GM21576 (cell line): Measurements from ENCODE around the gene MYRFL.

Experiments
- ATAC-seq: cut with Tn5 transposase; IDR thresholded peaks from one replicate; pipeline ENCODE4 v1.9.1; 2021; ENCODE audit warnings: mild to moderate bottlenecking, moderate library complexity; ENCODE audit not compliant: unreplicated experiment

The MYRFL gene

GRCh38 chr12:69929125-69929524 lies 104.1 kb downstream of the MYRFL start:
- no peak for ATAC-seq

DNA sequence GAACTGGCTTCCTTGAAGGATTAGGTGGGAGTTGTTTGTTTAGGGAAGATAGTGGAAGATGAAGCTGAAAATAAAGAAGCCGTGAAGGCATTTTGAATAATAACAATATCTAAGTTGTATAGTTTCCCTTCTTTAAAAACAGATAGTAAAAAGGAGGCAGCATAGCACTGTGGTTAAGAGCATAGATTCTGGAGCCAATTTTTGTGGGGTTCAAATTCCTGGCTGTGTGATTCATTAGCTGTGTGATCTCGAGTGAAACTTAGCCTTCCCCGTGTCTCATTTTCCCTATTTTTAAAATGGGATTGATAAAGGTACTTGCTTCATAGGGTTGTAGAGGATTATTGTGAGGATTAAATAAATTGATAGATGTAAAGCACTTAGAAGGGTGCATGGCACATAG lies 104.5 kb downstream of the MYRFL start:
- no peak for ATAC-seq

GRCh38 chr12:69931569-69931968 lies 106.5 kb downstream of the MYRFL start:
- ATAC-seq, result no peak

- no peak for ATAC-seq
These were observed 107.1 kb downstream of the MYRFL start for GRCh38 chr12:69932154-69932553.

GRCh38 chr12:69932676-69933552 lies 107.9 kb downstream of the MYRFL start:
- peak; percentile 51 for ATAC-seq

DNA sequence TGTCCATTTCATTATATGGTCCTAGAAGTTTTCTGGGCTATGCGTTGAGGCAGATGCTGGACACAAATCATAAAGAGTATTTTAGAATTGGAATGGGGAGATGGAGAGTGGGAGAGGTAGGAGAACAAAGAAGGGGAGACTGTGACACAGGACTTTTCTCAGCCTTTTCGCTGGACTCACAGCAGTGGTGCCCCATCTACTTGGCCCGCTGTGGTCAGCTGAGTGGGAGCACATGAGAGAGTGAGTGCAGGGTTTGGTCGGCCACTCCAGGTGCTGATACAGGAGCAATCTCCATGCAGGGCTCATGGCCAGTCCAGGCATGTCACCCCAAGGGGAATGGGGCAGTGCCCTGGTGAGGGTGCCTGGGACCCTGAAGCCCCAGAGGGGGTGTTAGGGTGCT lies 109.0 kb downstream of the MYRFL start:
- no peak for ATAC-seq

GRCh38 chr12:69935651-69936100 lies 110.6 kb downstream of the MYRFL start:
- no peak for ATAC-seq

DNA sequence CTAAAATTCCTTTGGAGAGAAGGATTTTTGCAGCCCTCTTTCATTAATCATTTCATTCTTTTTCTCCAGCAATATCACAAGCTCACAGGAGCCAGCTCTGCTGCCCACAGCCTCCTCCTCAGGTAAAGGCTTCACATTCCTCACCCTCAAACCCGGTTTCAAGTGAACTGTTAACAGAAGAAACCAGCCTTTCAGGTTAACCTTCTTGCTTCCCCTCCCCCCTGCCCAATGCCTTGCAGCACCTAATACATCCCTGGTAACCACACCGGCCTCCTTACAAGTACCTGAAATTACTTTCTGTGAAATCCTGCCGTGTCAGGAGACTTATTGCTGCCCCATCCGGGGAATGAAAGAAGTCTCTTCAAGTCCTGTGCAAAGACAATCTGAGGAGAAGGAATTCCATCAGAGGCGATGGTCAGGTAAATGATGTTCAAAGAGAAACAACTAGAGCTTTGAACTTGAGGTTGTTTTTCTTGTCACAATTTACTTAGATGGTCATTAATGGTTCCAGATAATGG lies 111.2 kb downstream of the MYRFL start:
- ATAC-seq, result no peak

- ATAC-seq, result no peak
These were observed 111.7 kb downstream of the MYRFL start for GRCh38 chr12:69936766-69937165.

DNA sequence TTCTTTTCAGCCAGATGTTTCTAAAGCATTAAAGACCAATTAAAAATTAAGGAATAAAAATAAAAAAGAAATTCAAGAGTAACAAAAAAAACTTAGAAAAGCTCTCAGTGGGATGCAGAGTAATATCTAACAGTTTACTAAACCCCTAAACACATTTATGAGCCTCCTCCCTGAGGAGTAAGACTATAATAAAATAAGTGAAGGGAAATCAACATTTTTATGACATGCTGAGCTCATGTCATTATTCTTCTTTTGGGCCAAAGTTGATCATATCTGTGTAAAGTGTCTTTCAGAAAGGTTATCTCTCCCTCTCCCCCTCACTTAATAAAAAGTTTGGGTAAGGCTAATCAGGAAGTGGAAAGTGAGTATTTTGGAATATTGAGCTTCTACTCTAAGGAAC lies 122.1 kb downstream of the MYRFL start:
- ATAC-seq, result no peak

DNA sequence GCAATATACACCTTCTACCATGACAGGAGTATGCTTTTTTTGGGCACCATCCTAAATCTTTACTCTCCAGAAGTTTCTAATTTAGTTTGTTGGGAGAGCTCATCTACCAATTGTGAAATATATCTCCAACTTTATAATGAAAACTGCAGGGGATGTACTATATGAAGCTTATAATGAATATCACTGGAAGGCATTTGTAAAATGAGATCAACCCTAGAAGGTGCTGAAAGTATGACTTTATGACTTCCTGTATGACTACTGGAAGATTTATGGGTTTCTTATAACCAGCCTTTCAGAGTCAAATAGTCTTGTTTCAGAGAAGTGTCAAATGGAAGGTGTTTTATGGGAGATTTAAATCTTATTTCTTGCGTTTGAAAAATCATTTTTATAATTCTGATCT lies 122.9 kb downstream of the MYRFL start:
- no peak for ATAC-seq

- ATAC-seq, result no peak
These were observed 123.8 kb downstream of the MYRFL start for GRCh38 chr12:69948851-69949250.

- ATAC-seq, result no peak
These were observed 124.4 kb downstream of the MYRFL start for GRCh38 chr12:69949311-69950002.

- ATAC-seq, result no peak
These were observed 126.1 kb downstream of the MYRFL start for GRCh38 chr12:69951108-69951507.

DNA sequence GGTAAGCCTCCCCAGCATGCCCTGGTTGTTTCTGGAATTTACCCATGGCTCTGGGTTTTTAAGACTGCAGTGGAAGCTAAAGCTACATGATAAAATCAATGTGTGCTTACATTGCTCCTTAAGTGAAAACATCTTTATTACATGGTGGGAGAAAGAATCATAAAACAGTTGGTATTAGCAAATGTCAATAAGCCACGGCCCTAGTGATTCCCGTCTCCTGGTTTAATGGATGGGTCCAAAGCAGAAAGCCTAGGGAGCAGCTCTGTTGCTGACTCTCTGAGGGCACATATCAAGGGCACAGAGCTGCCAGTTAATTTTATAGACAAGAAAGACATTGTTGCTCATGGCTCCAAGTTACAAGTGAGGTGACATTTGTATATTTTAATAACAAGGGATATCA lies 127.9 kb downstream of the MYRFL start:
- ATAC-seq, result no peak

DNA sequence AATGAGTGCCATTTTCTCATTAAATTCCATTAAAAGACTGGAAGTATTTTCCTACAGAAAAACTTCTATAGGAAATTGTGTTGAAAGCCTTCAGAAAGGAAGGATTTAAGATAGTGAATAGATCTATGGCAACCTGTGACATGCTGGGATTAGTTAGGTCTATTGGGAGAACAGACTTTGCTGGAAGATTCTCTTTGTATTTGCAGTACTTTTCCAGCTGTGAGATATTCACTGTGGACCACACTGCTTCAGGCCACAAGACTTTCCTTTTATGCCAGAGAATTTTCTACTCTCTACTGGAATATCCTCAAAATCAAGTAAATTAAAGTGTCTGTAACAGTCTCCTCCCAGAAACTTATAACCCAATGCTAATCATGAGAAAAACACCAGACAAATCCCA lies 136.2 kb downstream of the MYRFL start:
- no peak for ATAC-seq

DNA sequence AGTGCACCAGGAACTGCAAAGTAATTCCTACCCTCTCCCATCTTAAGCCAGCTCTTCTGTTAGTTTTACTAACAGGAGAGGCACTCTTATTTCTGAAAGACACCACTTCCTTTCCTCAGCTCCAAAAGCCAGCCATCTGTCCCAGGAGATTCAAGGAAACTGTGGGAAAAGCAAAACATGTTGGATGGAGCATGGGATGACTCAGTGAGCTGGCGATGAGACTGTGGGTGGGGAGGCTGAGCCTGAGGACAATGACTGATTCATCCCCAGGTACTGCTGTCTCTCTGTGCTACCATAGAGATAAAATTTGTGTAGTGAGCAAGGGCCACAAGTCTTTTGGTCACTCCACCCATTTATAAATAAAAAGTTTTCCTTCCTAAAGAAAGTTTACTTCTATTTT lies 141.4 kb downstream of the MYRFL start:
- ATAC-seq, result no peak

DNA sequence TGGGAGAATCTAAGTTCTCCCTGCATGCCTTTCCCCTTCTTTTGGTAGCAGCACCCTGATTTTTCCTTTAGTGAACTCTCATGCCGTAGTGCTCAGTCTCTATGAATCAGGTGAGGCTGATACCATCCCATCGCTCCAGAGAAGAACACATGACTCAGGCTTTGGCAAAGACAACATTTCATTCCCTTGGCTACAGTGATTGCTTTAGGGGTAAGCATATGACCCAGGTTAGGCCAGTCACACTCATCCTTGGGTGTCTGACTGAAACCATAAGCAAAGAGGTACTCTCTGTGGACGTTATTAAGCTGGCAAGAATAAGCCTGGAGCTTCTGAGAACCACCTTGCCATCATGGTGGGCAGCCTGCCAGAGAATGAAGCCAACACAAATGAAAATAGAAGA lies 141.8 kb downstream of the MYRFL start:
- ATAC-seq, result no peak

DNA sequence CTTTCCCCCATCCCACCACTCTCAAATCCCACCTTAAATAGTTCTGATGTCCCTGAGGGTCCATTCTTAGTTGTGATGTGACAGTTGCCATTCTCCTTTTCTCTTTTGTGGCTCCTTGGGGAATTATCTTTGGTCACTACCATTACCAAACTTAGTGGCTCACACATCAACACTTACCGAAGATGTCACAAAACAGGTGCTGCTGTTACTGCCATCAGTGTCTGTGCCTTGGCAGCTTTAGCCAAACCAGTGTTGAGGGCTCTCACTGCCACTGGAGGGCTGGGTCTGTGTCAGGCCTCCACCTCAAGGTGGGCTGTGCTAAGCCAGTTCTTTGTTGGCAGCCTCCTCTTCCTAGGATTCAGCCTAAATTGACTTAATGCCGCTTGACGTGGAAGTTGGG lies 144.0 kb downstream of the MYRFL start:
- no peak for ATAC-seq

DNA sequence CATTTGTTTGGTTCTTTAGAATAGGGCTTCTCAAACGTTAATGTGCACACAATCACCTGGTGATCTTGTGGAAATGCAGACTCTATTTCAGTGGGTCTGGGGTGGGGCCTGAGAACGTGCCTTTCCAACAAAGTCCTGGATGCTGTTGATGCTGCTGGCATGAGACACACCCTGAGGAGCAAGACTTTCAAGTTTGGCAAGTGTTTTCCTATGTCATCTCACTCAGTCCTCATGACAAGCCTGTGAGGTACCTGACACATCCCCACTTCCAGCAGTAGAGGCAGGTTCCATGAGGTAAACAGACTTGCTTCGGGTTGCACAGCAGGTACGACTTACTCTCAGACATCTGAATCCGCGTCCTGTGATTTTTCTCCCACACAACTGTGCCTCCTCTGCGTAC lies 147.1 kb downstream of the MYRFL start:
- no peak for ATAC-seq

DNA sequence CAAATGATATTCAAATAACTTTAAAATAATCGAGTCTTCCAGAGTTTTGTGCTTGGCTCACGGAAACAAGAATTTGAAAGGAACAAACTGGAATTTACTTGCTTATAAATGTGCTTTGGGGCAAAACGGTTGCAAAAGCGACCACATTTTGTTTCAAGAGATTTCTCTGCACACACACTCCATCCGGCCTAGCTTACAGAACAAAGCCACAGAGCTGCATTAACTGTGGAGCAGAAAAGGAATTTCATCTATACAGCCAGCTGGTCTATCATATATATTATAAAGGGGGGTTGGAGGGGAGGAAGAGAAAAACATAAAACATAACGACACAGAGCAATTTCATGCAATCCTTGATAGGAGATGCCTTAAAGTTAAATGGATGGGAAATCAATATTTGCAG lies 153.0 kb downstream of the MYRFL start:
- no peak for ATAC-seq

DNA sequence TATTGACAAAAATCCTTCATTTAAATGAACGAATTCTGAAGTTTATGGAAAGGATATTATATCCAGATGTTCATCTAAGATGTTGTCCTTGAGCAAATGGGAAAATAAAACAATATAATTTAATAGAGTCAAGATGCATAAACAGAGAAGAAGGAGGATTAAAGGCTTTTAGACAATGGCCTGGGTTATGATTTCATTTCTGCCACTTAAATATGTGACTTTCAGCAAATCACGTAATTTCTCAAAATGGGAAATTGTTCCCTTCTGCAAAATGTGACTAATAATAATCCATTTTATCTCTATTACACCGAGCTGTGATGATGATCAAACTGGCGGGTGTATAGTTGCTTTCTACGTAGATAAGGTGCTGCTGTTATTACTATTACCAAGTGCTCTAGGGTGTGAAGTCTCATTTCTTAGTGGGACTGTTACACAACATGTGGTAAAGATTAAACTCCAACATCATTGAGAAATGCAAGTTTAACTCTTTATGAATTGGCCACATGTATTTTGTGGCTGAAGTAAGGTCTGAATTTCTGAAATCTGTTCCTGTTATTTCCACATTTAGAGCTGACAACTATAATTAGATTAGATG lies 157.0 kb downstream of the MYRFL start:
- no peak for ATAC-seq
